SK-N-MC (cell line): ENCODE data around the gene ARL8A.

Experiments
- EZH2 ChIP-seq: fragments of 200-600 bp; sonication (generic); IDR thresholded peaks from one replicate; pipeline ENCODE4 v1.6.1; 2017; ENCODE audit warnings: antibody characterized with exemption
- FOXP2 ChIP-seq: optimal IDR thresholded peaks from 2 replicates; pipeline ENCODE3; 2011; ENCODE audit warnings: mild to moderate bottlenecking, moderate library complexity; ENCODE audit not compliant: insufficient read depth; ENCODE audit errors: extremely low read length, control extremely low read depth
- POLR2AphosphoS5 ChIP-seq: IDR thresholded peaks from 2 replicates; pipeline ENCODE4 v1.6.1; 2012; ENCODE audit warnings: mild to moderate bottlenecking, low read depth, low read length, borderline replicate concordance

- TF ChIP-seq POLR2AphosphoS5 (no peak), EZH2 (no peak), FOXP2 (no peak)
Measured at GRCh38 chr1:202181586-202181985, 37.0 kb upstream of the ARL8A start.
